Colonic mucosa (tissue), 4 donors: ENCODE data around the gene TFDP1. TPM values are rescaled to one million over a fixed set of nuclear protein-coding genes. Genes with fewer than 3 reads are reported as not detected.

Experiments used
- DNase-seq: peaks from one replicate; pipeline ENCODE4 v3.0.0-alpha.2; 2020
- H3K27ac ChIP-seq: fragments of 200-600 bp; one replicate; pipeline ENCODE4 v1.8.0; 2021
- H3K27me3 ChIP-seq: fragments of 200-600 bp; one replicate; pipeline ENCODE4 v1.8.0; 2021
- H3K36me3 ChIP-seq: fragments of 200-600 bp; one replicate; pipeline ENCODE4 v1.8.0; 2021
- H3K4me1 ChIP-seq: fragments of 200-600 bp; one replicate; pipeline ENCODE4 v1.8.0; 2021; ENCODE audit warnings: mild to moderate bottlenecking
- H3K4me3 ChIP-seq: fragments of 200-600 bp; one replicate; pipeline ENCODE4 v1.8.0; 2021
- H3K9ac ChIP-seq, 2 donors: one replicate each; pipeline ENCODE4 v1.7.0; 2013; ENCODE audit warnings: control low read depth in 2 of 2, low read depth in 2 of 2, low read length in 2 of 2
- H3K9me3 ChIP-seq: fragments of 200-600 bp; one replicate; pipeline ENCODE4 v1.8.0; 2021
- intact Hi-C: fragments of 100-400 bp; cut with DNase I; formaldehyde crosslinking; loops from one replicate; pipeline ENCODE4 v1.14.1; 2022
- total RNA-seq, 2 donors: library from RNA; stranded (reverse); fragmentation: NEBNext Ultra II Directional in 1 of 2; extraction: Animal tissue kit (Norgen Biotek cat#: 25700) in 1 of 2; gene quantifications; one replicate each; pipeline ENCODE4 v1.2.1, GENCODE V29; 2021
- TF ChIP-seq, protein P1 (sequence below): fragments of 200-600 bp; IDR thresholded peaks from one replicate; pipeline ENCODE4 v1.8.0; 2022; ENCODE audit warnings: antibody characterized with exemption, mild to moderate bottlenecking
- donor health status: healthy.
- donor health status: DM: no; HTN: no; CAD: no.
- donor health status: DM: no; HTN: no; CAD: no.

TFDP1 gene
- total RNA-seq, 2 donors from 2014 or later, result 60.3 to 112 TPM

GRCh38 chr13:113656831-113657671 is 72.5 kb downstream of the TFDP1 start:
- Histone ChIP-seq H3K9me3 (no peaks in the 10 kb centered on the region), H3K4me3 (no peak overlapping the region), H3K36me3 (no peaks in the 10 kb centered on the region), H3K4me1 (no peaks in the 10 kb centered on the region), H3K9ac (no peak overlapping the region), H3K27ac (no peak overlapping the region), H3K27me3 (no peaks in the 10 kb centered on the region)
- intact Hi-C loops, result no loop called here
- TF ChIP-seq, protein P1, sequence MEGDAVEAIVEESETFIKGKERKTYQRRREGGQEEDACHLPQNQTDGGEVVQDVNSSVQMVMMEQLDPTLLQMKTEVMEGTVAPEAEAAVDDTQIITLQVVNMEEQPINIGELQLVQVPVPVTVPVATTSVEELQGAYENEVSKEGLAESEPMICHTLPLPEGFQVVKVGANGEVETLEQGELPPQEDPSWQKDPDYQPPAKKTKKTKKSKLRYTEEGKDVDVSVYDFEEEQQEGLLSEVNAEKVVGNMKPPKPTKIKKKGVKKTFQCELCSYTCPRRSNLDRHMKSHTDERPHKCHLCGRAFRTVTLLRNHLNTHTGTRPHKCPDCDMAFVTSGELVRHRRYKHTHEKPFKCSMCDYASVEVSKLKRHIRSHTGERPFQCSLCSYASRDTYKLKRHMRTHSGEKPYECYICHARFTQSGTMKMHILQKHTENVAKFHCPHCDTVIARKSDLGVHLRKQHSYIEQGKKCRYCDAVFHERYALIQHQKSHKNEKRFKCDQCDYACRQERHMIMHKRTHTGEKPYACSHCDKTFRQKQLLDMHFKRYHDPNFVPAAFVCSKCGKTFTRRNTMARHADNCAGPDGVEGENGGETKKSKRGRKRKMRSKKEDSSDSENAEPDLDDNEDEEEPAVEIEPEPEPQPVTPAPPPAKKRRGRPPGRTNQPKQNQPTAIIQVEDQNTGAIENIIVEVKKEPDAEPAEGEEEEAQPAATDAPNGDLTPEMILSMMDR, result no peak
- DNase-seq, result no peak

DNA sequence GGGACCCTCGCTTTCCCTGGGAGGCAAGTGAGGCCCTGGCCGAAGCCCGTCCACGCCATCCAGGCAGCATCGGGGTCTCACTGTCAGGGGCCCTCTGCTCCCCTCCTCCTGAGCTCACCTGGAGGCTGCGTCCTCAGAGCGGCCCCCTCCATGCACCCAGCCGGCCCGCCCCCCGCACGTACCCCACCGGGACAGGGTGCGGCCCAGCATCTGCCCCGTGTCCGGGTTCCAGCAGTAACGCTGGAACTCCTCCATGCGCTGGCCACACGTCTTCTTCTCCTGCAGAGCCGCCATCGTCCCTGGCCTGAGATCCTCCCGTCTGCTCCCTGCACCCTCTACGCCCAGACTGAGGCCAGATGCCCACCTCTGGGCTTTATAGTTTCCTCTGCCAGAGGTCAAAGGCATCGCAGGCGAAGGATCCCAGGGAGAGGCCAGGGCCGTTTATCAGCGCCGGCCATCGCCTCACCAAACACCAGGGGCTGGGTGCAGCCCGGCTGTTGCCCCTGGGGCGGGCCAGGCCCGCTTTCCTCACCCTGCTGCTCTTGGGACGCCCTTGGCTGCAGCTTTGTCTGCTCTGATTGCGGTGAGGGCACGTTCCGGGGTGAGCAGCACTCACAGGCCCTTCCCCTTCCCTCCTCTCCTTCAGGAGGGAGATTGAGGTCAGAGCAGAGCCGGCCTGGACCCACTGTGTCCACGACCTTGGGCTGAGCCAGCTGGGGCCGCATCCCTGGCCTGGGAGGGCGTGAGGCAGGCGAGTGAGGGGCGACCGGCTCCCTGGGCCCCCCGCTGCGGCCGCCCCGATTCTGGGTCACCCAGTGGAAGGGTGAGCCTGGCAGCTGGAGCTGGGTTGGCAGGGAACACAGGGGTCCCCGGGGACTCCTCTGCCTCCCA is 73.5 kb downstream of the TFDP1 start, which contains the start of gene ATP4B:
Gene ATP4B (minus strand): TSS at position 348 of the 891 bp plus-strand sequence. CDS start 54 bp downstream, at position 294.
- no peak within 1 kb of the TSS for H3K4me3 ChIP-seq
- intact Hi-C loops, result no loop called here
- H3K27me3 ChIP-seq, result no peaks in the 10 kb centered on the region
- TF ChIP-seq, protein P1, result no peak
- no peak for DNase-seq
- no peak within 1 kb of the TSS for H3K27ac ChIP-seq
- H3K9ac ChIP-seq, result no peak within 1 kb of the TSS
- H3K9me3 ChIP-seq, result no peaks in the 10 kb centered on the region
- H3K4me1 ChIP-seq, result no peaks in the 10 kb centered on the region
- no peaks in the 10 kb centered on the region for H3K36me3 ChIP-seq

GRCh38 chr13:113658836-113659235 is 74.3 kb downstream of the TFDP1 start:
- Histone ChIP-seq H3K36me3 (no peaks in the 10 kb centered on the region), H3K9me3 (no peaks in the 10 kb centered on the region), H3K27me3 (no peaks in the 10 kb centered on the region), H3K4me1 (no peaks in the 10 kb centered on the region), H3K9ac (no peak overlapping the region), H3K27ac (no peak overlapping the region), H3K4me3 (no peak overlapping the region)
- TF ChIP-seq, protein P1, result no peak
- intact Hi-C loops, result no loop called here
- no peak for DNase-seq

GRCh38 chr13:113659337-113659736 is 74.8 kb downstream of the TFDP1 start:
- intact Hi-C loops, result no loop called here
- H3K27ac ChIP-seq, result no peak overlapping the region

DNA sequence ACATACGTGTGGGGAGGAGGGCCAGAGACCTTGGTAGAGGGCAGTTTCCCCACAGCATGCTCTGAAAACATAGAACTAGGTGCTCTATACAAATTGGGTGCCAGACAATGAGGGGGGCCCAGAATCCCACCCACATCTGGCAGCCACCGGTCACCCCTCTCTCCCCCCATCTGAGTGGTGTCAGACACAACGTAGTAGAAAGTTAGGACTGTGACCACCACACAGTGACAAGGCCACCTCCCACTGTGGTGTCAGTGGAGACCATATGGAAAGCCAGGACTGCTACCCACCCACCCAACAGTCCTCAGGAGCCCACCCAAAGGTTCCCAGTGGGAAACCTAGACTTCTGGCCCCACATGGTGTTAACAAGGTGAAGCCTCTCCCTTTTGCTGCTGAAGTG is 75.5 kb downstream of the TFDP1 start:
- Histone ChIP-seq H3K9ac (no peak overlapping the region), H3K36me3 (no peaks in the 10 kb centered on the region), H3K9me3 (no peaks in the 10 kb centered on the region), H3K4me3 (no peak overlapping the region), H3K4me1 (no peaks in the 10 kb centered on the region), H3K27ac (no peak overlapping the region), H3K27me3 (no peaks in the 10 kb centered on the region)
- DNase-seq, result no peak
- TF ChIP-seq, protein P1, result no peak
- intact Hi-C loops, result no loop called here

More at GRCh38 chr13:113659337-113659736, 74.8 kb downstream of the TFDP1 start:
- TF ChIP-seq, protein P1, result no peak
- Histone ChIP-seq H3K9ac (no peak overlapping the region), H3K36me3 (no peaks in the 10 kb centered on the region), H3K4me1 (no peaks in the 10 kb centered on the region), H3K4me3 (no peak overlapping the region), H3K9me3 (no peaks in the 10 kb centered on the region), H3K27me3 (no peaks in the 10 kb centered on the region)
- DNase-seq, result no peak
